Activated T-helper 17 cell treated with anti-CD3 and anti-CD28 coated beads, Interleukin-2, amount 50 U/mL, for 72 hours (primary cell): ENCODE data around the gene LSM3. TPM values are rescaled to one million over a fixed set of nuclear protein-coding genes. Genes with fewer than 3 reads are reported as not detected.

Source experiments
- ATAC-seq: fragments of 150-1000 bp; cut with Tn5 transposase; replicated peaks from 2 replicates; pipeline ENCODE4 v1.10.0; 2021; ENCODE audit warnings: mild to moderate bottlenecking, moderate library complexity
- H3K27ac Mint-ChIP-seq: one replicate; pipeline ENCODE4 v1.8.0; 2022; ENCODE audit warnings: mixed read lengths
- H3K27me3 Mint-ChIP-seq: one replicate; pipeline ENCODE4 v1.8.0; 2022; ENCODE audit warnings: mixed read lengths
- H3K36me3 Mint-ChIP-seq: one replicate; pipeline ENCODE4 v1.8.0; 2022; ENCODE audit warnings: low read depth, mild to moderate bottlenecking, mixed read lengths
- H3K4me1 Mint-ChIP-seq: one replicate; pipeline ENCODE4 v1.8.0; 2022; ENCODE audit warnings: mixed read lengths
- H3K4me3 Mint-ChIP-seq: one replicate; pipeline ENCODE4 v1.8.0; 2022; ENCODE audit warnings: mild to moderate bottlenecking, mixed read lengths
- H3K9me3 Mint-ChIP-seq: one replicate; pipeline ENCODE4 v1.8.0; 2022; ENCODE audit warnings: mixed read lengths
- total RNA-seq, 2 donors: library from RNA; stranded (reverse); gene quantifications; one replicate each; pipeline ENCODE4 v1.2.3, GENCODE V29; 2022

LSM3 gene
- total RNA-seq, 2 donors from 2014 or later: 15.6 to 20.6 TPM

GRCh38 chr3:14181253-14181652 is 2.6 kb downstream of the LSM3 start:
- no peak overlapping the region for H3K4me3 Mint-ChIP-seq
- no peaks in the 10 kb centered on the region for H3K27me3 Mint-ChIP-seq
- no peak overlapping the region for H3K27ac Mint-ChIP-seq
- no peak for ATAC-seq
- H3K36me3 Mint-ChIP-seq: peaks cover 66% of the 10 kb centered on the region
- H3K9me3 Mint-ChIP-seq: no peaks in the 10 kb centered on the region
- peaks cover 28% of the 10 kb centered on the region for H3K4me1 Mint-ChIP-seq

DNA sequence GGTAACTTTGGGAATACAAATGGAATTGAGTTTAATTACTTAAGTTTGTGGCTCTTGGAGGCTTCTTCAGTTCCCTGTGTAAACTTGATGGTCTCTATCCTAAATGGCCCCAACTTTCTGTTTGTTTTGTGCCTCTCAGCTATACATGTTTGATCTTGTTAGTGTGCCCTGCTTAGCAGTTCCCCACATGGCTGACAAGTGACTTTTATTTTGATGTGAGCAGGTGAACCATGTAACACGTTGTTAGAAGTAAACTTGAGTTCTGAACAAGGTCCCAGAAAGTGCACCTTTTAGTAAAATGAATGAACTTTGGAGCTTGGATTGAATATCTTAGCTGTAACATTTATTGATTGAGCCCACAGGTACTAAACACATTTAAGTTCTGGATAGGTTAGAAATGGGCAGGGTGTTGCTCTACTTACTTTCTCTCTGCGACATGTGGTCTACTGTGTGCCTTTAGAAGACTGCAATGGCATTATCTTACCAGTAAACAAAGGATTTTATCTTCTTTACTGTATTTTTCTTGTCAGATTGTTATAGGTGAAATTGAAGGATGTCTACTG is 4.5 kb downstream of the LSM3 start:
- no peaks in the 10 kb centered on the region for H3K27me3 Mint-ChIP-seq
- no peaks in the 10 kb centered on the region for H3K9me3 Mint-ChIP-seq
- no peak overlapping the region for H3K27ac Mint-ChIP-seq
- H3K4me3 Mint-ChIP-seq: no peak overlapping the region
- peaks cover 80% of the 10 kb centered on the region for H3K36me3 Mint-ChIP-seq
- no peak for ATAC-seq
- H3K4me1 Mint-ChIP-seq: peaks cover 22% of the 10 kb centered on the region

GRCh38 chr3:14186854-14187458 is 8.3 kb downstream of the LSM3 start:
- H3K27me3 Mint-ChIP-seq: no peaks in the 10 kb centered on the region
- peaks cover 95% of the 10 kb centered on the region for H3K36me3 Mint-ChIP-seq
- H3K9me3 Mint-ChIP-seq: no peaks in the 10 kb centered on the region
- no peak overlapping the region for H3K27ac Mint-ChIP-seq
- no peak overlapping the region for H3K4me3 Mint-ChIP-seq
- ATAC-seq: no peak
- H3K4me1 Mint-ChIP-seq: peaks cover 45% of the 10 kb centered on the region

- H3K27ac Mint-ChIP-seq: no peak overlapping the region
- H3K27me3 Mint-ChIP-seq: no peaks in the 10 kb centered on the region
- H3K36me3 Mint-ChIP-seq: peaks cover 85% of the 10 kb centered on the region
- H3K4me1 Mint-ChIP-seq: peaks cover 50% of the 10 kb centered on the region
- H3K4me3 Mint-ChIP-seq: no peak overlapping the region
- H3K9me3 Mint-ChIP-seq: no peaks in the 10 kb centered on the region
- ATAC-seq: peak; percentile 43
Measured at GRCh38 chr3:14188041-14188754, 9.6 kb downstream of the LSM3 start.

- Mint-ChIP-seq H3K9me3 (no peaks in the 10 kb centered on the region), H3K27me3 (no peaks in the 10 kb centered on the region)
Measured at GRCh38 chr3:14194865-14195264, 16.2 kb downstream of the LSM3 start.

GRCh38 chr3:14199641-14200040 is 21.0 kb downstream of the LSM3 start:
- H3K27ac Mint-ChIP-seq: peak overlapping the region; percentile 5
- no peak for ATAC-seq
- no peaks in the 10 kb centered on the region for H3K27me3 Mint-ChIP-seq
- H3K9me3 Mint-ChIP-seq: no peaks in the 10 kb centered on the region
- H3K4me1 Mint-ChIP-seq: peaks cover 5% of the 10 kb centered on the region
- H3K36me3 Mint-ChIP-seq: peaks cover 50% of the 10 kb centered on the region
- no peak overlapping the region for H3K4me3 Mint-ChIP-seq

More at GRCh38 chr3:14194865-14195264, 16.2 kb downstream of the LSM3 start:
- ATAC-seq: no peak
- H3K27ac Mint-ChIP-seq: no peak overlapping the region
- H3K4me1 Mint-ChIP-seq: peaks cover 31% of the 10 kb centered on the region
- peaks cover 81% of the 10 kb centered on the region for H3K36me3 Mint-ChIP-seq
- H3K4me3 Mint-ChIP-seq: no peak overlapping the region

- no peak overlapping the region for H3K4me3 Mint-ChIP-seq
- H3K36me3 Mint-ChIP-seq: peaks cover 44% of the 10 kb centered on the region
- ATAC-seq: no peak
- H3K27ac Mint-ChIP-seq: peak overlapping the region; percentile 5
- H3K4me1 Mint-ChIP-seq: peaks cover 5% of the 10 kb centered on the region
- no peaks in the 10 kb centered on the region for H3K27me3 Mint-ChIP-seq
- no peaks in the 10 kb centered on the region for H3K9me3 Mint-ChIP-seq
Measured at GRCh38 chr3:14200276-14200675, 21.7 kb downstream of the LSM3 start.

DNA sequence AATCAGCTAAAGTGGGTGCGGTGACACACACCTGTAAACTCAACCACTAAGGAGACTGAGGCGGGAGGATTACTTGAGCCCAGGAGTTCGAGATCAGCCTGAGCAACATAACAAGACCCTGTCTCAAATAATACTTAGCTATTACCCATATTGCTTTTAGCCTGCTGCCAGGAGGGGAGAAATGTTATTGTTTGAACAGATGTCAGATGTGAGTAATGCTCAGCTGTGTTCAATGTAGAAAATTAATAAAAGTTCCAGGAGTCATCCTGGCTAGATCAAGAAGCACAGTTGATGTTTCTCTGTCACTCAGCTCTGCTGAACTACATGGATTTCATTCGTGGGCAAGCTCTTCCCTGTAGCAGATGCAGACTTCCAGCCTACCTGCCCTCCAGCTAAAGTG is 22.2 kb downstream of the LSM3 start:
- Mint-ChIP-seq H3K27ac (no peak overlapping the region), H3K9me3 (no peaks in the 10 kb centered on the region), H3K36me3 (peaks cover 42% of the 10 kb centered on the region), H3K4me3 (no peak overlapping the region), H3K27me3 (no peaks in the 10 kb centered on the region), H3K4me1 (peaks cover 5% of the 10 kb centered on the region)
- ATAC-seq: no peak

GRCh38 chr3:14201940-14202684 is 23.5 kb downstream of the LSM3 start:
- H3K4me3 Mint-ChIP-seq: no peak overlapping the region
- peaks cover 5% of the 10 kb centered on the region for H3K4me1 Mint-ChIP-seq
- no peak for ATAC-seq

DNA sequence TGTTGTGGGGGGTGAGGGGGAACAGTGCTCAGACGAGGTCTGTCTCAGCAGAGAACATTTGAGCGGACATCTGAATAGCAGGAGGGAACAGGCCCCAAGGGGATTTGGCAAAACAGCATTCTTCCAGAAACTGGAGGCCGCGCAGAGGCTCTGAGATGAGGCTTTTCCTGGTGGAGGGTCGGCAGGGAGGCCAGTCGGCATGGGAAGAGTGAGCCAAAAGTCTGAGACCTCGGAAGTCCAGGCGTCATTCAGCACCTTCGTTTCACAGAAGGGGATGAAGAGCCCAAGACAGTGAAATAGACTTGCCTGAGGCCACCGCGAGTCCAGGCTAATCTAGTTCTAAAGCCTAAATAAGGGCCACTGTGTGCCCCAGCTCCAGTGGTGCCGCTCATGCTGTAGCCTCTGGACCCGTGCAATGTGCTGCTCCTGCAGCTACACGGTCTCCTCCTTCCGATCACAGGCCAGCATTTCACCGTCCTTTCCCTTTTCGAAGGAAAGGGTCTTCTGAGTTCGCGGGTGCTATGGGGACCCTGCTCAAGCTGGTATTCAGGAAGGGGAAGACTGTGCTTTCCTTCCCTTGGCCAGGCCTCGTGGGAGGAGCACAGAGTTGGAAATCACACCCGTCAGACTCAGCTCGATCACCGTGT is 24.4 kb downstream of the LSM3 start:
- H3K27ac Mint-ChIP-seq: no peak overlapping the region
- no peak for ATAC-seq

More at GRCh38 chr3:14201940-14202684, 23.5 kb downstream of the LSM3 start:
- Mint-ChIP-seq H3K27ac (no peak overlapping the region), H3K27me3 (no peaks in the 10 kb centered on the region), H3K36me3 (peaks cover 31% of the 10 kb centered on the region), H3K9me3 (no peaks in the 10 kb centered on the region)

GRCh38 chr3:14203521-14204079 is 25.0 kb downstream of the LSM3 start:
- peak; percentile 58 for ATAC-seq
- no peak overlapping the region for H3K27ac Mint-ChIP-seq
- H3K36me3 Mint-ChIP-seq: peaks cover 16% of the 10 kb centered on the region
- H3K27me3 Mint-ChIP-seq: no peaks in the 10 kb centered on the region
- no peaks in the 10 kb centered on the region for H3K9me3 Mint-ChIP-seq
- H3K4me3 Mint-ChIP-seq: no peak overlapping the region
- peaks cover 5% of the 10 kb centered on the region for H3K4me1 Mint-ChIP-seq

More for the DNA sequence above, 24.4 kb downstream of the LSM3 start:
- H3K4me3 Mint-ChIP-seq: no peak overlapping the region
- no peaks in the 10 kb centered on the region for H3K9me3 Mint-ChIP-seq
- no peaks in the 10 kb centered on the region for H3K27me3 Mint-ChIP-seq
- peaks cover 22% of the 10 kb centered on the region for H3K36me3 Mint-ChIP-seq
- H3K4me1 Mint-ChIP-seq: peaks cover 5% of the 10 kb centered on the region

- ATAC-seq: no peak
- Mint-ChIP-seq H3K27me3 (no peaks in the 10 kb centered on the region), H3K4me1 (peaks cover 5% of the 10 kb centered on the region), H3K9me3 (no peaks in the 10 kb centered on the region), H3K36me3 (peaks cover 5% of the 10 kb centered on the region), H3K27ac (no peak overlapping the region), H3K4me3 (no peak overlapping the region)
Measured at GRCh38 chr3:14204515-14205284, 26.1 kb downstream of the LSM3 start.

GRCh38 chr3:14206548-14207177 is 28.0 kb downstream of the LSM3 start:
- H3K27ac Mint-ChIP-seq: no peak overlapping the region
- H3K4me3 Mint-ChIP-seq: no peak overlapping the region
- ATAC-seq: no peak
- H3K4me1 Mint-ChIP-seq: peaks cover 5% of the 10 kb centered on the region
- no peaks in the 10 kb centered on the region for H3K27me3 Mint-ChIP-seq
- no peaks in the 10 kb centered on the region for H3K9me3 Mint-ChIP-seq
- no peaks in the 10 kb centered on the region for H3K36me3 Mint-ChIP-seq
